Activated CD8-positive, alpha-beta memory T cell treated with anti-CD3 and anti-CD28 coated beads, Interleukin-2, amount 50 U/mL, for 48 hours (primary cell): ENCODE results near the gene INTS7.

ENCODE experiments used
- DNase-seq: peaks from one replicate; pipeline ENCODE4 v3.0.0-alpha.2; 2020

The INTS7 gene, protein sequence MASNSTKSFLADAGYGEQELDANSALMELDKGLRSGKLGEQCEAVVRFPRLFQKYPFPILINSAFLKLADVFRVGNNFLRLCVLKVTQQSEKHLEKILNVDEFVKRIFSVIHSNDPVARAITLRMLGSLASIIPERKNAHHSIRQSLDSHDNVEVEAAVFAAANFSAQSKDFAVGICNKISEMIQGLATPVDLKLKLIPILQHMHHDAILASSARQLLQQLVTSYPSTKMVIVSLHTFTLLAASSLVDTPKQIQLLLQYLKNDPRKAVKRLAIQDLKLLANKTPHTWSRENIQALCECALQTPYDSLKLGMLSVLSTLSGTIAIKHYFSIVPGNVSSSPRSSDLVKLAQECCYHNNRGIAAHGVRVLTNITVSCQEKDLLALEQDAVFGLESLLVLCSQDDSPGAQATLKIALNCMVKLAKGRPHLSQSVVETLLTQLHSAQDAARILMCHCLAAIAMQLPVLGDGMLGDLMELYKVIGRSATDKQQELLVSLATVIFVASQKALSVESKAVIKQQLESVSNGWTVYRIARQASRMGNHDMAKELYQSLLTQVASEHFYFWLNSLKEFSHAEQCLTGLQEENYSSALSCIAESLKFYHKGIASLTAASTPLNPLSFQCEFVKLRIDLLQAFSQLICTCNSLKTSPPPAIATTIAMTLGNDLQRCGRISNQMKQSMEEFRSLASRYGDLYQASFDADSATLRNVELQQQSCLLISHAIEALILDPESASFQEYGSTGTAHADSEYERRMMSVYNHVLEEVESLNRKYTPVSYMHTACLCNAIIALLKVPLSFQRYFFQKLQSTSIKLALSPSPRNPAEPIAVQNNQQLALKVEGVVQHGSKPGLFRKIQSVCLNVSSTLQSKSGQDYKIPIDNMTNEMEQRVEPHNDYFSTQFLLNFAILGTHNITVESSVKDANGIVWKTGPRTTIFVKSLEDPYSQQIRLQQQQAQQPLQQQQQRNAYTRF

DNA sequence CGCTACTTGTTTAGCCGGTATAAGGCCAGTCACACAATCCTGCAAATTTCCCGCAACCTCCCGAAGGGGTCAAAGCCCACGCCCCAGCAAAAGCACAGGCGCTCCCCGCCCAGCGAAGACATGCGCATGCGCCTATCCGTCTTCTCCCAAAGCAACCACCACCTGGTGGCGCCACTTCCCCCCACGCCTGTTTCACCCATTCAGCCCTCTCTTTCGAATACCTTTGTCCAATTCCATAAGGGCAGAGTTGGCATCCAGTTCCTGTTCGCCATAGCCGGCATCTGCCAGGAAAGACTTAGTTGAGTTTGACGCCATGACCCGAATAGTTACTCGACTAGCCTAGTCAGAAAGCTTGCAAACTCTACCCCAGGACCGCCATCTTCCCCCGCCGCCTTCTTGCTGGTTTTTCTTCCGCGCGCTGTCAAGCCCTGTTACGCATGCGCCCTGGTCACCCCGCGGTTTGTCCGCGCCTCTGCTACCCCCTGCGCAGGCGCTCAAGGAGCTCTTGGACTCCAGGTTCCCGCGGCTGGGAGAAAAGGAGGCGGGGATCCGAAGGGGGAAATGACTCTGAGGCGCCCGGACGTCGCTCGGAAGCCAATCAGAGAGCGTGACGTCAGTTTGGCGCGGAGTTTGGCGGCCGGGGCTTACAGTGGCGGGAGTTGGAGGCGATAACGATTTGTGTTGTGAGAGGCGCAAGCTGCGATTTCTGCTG, at the start of gene INTS7, which contains the start of gene DTL:
Gene INTS7, minus strand, starts transcription at position 435 of the 712 bp plus-strand sequence. Its CDS starts 120 bp downstream, at position 315.
Gene DTL, plus strand, starts transcription at position 626 of the 712 bp plus-strand sequence. CDS start 143 bp downstream, outside the sequence.
- peak; percentile 98 for DNase-seq

DNA sequence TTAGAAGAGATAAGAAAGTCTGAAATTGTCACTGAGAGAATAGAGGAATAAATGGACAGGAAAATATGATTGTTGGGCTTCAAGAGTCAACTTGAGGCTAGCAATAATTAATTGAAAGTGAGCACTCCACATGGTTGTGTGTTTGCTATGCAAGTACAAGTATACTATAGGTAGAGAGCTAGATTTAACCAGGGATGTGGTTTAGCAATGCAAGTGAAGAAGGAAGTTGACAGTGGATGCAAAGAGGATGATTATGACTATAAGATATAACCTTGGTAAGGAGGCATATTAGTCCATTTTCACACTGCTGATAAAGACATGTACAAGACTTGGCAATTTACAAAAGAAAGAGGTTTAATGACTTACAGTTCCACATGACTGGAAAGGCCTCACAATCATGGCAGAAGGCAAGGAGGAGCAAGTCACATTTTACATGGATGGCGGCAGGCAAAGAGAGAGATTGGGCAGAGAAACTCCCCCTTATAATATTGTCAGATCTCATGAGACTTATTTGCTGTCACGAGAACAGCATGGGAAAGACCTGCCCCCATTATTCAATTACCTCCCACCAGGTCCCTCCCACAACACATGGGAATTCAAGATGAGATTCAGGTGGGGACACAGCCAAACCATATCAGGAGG, 47.5 kb upstream of the INTS7 start:
- DNase-seq, result no peak

DNA sequence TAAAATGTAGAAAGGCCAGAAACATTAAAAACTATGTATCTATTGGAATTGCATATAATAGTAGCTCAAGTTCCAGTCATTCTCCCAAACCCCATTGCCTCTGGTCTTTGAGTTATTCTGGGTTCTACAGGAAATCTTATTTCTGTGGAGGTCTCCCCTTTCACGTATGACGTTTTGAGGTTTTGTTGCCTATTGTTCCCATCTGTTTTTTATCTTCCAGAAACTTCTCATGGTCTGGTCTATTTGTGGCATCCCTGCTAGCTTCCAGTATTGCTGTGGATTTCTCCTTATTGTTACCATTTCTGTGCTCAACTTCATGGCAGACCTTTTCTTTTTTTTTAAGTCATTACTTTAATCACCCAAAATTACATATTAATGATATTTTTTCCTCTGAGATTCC, 43.5 kb upstream of the INTS7 start:
- DNase-seq, result no peak

DNA sequence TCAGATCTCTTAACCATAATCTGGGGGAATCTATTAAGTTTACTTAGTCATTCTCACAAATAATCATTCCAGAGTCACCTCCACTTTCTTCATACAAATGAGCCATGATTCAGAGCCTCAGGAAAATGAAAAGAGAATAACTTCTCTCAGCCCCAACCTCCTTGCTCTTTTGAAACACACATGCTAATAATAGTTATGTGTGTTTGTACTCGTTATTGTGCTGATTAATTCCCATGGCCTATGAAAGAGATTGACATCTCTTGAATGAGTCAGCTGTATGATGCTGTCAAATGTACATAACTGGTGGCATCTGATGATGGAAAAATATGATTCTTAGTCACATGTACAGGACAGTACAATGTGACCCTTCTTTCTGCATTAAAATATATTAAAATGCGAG, 41.7 kb upstream of the INTS7 start:
- no peak for DNase-seq

DNA sequence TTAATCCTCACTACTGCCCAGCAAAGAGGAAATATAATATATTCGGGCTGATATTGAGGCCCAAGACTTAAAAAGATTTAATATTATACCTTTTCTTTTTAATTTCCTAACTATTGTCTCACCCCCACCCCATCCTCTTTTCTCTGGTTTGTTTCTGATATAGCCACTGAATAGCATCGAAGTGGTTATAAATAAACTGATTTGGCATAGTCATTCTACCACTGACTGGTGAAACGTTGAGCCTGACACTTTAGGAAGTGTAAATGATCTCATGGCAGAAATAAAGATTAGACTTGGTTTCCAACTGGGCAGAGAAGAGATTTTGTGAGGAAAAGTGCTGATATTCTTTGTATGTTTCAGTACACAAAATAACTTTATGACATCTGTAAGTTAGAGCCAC, 39.5 kb upstream of the INTS7 start:
- no peak for DNase-seq

DNA sequence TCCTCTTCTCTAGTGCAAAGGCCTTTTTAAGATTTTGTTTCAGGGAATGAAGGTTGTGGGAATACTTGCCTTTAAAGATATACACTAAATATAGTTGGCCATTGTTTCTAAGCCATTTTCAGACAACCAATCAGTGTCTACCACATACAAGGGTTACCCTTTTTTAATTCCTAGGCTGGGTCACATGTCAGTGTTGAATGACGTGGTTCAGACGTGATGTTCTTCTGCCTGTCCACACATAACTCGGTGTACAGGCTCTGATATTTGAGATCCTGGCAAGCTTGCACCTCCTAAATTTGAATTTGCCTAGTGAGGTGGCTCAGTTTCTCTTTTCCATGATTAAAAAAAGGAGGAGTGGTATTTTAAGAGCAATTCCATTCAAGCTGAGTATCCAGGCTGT, 39.0 kb upstream of the INTS7 start:
- no peak for DNase-seq

DNA sequence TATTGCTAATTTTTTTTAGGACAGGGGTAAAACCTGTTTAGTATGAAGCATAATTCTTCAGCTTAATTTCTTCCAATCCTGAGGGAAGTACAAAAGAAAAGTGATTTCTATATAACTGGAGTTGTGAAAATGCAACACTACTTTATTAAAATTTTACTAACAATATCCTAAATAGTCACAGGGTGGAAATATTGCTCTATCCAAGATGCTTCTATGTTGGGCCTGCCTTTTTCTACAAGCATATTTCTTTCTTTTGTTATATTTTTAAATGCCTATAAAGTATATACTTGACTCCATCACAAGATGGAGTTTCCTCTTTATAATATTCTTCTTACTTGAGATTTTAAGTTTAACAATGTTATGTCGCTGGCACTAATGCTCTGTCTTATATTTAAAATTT, 38.1 kb upstream of the INTS7 start:
- no peak for DNase-seq

DNA sequence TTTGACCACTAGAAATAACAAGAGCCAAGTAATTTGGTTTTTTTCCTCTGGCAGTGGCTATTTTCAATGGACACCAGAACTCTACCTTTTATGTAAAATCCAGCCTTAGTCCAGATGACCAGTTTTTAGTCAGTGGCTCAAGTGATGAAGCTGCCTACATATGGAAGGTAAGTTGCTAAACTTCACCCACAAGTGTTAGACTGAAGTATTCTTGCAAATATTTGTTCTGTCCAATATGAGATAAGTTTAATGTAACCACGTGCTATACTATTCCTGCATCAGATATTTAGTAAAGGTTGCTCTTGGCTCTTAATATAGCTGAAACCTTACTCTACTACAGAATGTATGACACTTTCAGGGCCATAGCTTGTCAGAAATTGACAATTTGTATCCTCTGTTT, 36.7 kb upstream of the INTS7 start:
- no peak for DNase-seq

DNA sequence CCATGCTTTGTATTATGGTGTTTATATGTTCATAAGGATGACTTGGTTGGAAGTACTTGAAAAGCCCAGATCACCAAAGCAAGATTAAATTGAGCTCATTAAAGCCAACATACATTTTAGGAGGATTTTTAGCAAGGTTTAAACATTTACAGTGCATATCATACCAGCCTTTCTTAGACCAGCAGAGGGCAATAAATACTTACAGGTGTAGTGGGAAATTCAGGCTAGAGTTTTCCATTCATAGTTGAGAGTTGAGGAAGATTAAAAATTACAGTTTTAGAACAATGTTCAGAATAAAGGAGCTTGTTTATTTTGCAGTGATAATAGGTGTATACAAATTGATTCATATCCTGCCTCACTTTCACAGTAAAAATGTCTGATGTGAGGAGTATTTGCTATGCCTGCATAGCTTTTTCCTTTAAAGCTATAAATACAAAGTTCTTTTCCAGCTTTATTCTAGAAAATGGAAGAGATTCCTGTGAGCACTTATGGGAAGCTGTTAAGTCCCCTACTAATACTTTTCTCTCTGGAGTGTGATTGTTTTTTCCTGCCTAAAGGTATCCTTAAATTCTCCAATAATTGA, 35.5 kb upstream of the INTS7 start:
- no peak for DNase-seq

DNA sequence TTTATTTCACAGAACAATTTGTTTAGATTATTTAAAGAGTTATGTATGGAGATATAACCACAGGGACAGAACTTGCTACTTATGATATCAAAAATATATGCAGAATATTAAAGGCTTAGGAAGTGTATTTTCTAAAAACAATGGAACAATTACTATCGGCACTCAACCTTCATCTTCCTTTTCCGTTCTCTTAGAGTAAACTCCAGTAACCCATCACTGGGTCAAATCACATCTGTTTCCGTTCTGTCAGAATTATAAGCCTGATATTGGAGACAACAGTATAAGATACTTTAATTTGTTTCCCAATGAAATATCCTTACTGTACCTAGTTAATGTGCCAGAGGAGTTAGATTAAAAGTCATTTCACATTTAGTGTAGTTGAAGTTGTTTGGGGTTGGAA, 32.4 kb upstream of the INTS7 start:
- DNase-seq, result no peak

DNA sequence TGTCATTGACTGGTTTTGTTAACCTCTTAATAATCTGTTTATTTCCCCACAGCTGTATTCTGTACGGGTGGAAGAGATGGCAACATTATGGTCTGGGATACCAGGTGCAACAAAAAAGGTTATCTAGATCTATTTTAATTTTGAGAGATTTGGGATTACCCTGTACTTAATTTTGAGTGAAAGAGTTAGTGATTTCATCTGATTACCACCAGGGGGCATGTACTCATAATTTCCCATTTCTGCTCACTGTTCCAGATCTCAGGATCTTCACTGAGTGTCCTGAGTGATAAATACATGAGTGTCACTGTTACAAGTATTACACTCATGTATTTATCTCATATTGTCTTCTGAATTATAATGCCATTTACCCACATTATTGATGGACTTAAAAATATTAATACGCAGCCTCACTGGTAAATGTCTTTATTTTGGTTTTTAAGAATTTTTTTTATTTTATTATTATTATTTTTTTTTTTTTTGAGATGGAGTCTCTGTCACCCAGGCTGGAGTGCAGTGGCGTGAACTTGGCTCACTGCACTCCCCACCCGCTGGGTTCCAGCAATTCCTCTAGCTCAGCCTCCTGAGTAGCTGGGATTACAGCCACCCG, 27.6 kb upstream of the INTS7 start:
- DNase-seq, result no peak

DNA sequence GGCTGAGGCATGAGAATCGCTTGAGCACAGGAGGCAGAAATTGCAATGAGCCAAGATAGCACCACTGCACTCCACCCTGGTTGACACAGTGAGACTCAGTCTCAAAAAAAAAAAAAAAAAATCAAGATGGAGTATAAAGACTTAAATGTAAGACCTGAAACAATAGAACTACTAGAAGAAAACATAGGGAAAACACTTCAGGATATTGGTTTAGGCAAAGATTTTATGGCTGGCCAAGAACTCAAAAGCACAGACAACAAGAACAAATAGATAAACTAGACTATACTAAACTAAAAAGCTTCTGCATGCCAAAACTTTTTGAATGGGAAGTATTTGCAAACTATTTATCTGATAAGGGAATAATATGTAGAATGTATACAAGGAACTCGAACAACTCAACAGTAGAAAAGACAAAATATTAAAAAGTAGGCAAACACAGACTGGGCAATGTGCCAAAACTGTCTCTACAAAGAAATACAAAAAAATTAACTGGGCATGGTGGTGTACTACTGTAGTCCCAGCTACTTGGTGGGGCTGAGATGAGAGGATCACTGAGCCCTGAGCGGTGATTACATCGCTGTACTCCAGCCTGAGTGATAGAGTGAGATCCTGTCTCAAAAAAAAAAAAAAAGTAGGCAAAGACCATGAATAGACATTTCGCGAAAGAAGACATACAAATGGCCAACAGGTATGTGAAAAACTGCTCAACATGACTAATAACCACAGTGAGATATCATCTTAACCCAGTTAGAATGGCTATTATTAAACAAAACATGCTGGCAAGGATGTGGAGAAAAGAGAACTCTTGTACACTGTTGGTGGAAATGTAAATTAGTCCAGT, 25.5 kb upstream of the INTS7 start:
- DNase-seq, result no peak

DNA sequence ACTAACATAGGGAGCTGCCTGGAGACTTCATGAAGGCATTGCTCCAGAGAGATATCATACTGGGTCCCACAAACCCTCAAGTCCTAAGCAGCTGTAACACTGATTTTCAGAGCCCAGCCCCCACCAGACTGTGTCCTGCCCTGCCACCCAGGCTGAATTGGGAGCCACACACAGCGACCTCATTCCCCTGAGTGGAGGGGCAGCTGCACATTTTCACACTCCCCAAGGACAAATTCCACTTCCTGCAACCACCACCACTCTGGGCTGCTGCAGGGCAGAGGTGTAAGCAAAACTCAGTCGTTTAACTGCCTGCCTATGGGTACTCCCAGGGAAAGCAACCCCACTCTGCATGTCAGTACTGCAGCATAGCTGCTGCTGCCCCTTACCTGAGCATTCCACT, 20.0 kb upstream of the INTS7 start:
- DNase-seq, result no peak

DNA sequence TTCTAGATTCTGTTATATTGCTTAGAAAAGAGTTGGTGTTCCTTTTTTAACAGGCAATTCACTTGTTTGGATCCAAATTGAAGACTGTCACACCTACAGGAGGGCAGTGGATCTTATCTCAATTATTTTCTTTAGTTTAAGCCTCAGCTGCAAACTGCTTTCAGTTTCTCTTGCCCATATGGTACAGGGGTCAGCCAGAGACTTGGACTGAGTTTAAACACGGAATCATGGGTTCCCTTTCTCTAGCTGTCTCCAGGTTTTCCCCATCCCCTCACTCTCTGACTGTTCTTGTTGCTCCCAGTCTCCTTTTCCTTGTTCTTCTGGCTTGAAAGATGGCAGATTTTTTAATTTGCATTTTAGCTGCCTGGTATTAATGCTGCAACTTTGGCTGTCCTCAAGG, 18.6 kb upstream of the INTS7 start:
- DNase-seq, result no peak

DNA sequence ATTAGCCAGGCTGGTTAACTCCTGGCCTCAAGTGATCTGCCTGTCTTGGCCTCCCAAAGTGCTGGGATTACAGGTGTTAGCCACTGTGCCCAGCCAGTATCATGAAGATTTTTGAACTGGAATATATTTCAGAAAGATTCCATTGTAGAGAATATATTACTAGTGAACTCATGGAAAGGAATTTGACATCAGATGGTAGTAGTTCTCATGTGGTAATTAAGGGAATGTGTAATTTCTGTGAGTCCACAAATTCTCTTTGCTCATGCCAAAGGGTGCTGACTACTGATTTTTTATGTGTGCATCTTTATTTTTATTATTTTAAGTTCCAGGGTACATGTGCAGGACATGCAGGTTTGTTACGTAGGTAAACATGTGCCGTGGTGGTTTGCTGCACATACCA, 10.6 kb upstream of the INTS7 start:
- no peak for DNase-seq

DNA sequence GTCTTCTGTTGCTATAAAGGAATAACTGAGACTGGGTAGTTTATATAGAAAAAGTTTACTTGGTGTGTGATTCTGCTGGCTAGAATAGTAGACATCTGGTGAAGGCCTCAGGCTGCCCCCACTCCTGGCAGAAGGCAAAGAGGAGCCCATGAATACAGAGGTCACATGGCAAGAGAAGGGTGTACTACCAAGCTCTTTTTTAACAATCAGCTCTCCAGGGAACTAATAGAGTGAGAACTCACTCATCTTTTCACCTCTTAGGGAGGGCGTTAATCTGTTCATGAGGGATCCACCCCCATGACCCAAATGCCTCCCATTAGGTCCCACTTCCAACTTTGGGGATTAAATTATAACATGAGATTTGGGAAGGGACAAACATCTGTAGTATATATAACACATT, 9.5 kb upstream of the INTS7 start:
- no peak for DNase-seq

DNA sequence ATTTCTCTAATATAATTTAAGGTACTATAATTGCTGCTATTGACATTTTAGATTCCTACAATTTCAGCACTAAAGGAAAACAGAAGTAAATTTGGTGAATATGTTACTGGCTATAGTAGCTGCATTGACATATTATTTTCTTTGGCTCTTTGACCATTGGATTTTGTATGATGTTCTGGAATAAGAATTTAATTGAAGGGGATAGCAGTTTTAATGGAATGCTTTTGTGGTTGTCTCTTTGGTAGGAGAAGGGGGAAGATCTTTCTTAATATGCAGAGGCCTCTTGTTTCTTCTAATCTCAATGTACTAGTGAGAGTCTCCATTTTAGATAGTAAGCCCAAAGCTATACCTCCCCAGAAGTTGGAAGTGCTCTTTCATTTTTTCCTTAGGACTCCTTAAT, 7.1 kb upstream of the INTS7 start:
- DNase-seq, result no peak

DNA sequence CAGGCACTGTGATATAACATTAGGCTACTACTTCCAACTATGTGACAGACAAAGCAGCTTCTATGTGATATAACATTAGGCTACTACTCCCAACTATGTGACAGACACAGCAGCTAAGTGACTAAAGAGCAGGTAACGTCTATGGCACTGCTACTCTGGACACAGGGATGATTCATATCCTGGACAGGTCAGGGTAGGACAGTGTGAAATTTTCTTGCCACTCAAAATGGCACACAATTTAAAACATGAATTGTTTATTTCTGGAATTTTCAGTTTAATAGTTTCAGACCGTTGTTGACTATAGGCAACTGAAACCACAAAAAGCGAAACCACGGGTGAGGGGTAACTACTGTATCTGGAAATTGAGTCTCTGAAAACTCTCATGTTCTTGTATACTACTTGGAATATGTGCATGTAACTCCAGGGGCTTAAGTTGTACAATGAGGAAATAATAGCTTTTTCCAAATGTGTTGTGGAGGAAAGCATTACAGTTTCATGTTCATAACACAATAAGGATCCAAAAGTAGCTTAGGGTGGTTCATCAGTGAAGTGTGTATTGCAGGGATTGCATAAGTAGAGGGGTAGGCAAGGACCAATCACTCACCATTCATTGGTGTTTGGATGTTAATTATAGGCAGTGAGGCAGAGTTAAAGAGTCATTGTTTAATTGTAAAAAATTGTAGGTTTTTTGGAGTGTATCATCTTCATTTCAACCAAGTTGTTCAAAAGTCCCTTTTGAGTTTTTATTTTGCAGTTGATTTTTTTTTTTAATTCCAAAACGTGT, 5.5 kb upstream of the INTS7 start:
- DNase-seq, result no peak

DNA sequence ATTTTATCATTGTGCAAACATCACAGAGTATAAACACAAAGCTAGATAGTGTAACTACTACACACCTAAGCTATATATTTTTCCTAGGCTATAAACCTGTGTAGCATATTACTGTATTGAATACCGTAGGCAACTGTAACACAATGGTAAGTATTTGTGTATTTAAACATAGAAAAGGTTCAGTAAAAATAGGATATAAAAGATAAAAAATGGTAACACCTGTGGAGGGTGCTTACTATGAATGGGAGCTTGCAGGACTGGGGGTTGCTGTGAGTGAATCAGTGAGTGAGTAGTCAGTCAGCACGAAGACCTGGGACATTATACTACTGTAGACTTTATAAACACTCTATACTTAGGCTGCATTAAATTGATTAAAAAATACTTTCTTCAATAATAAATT, 4.3 kb upstream of the INTS7 start:
- DNase-seq, result no peak

DNA sequence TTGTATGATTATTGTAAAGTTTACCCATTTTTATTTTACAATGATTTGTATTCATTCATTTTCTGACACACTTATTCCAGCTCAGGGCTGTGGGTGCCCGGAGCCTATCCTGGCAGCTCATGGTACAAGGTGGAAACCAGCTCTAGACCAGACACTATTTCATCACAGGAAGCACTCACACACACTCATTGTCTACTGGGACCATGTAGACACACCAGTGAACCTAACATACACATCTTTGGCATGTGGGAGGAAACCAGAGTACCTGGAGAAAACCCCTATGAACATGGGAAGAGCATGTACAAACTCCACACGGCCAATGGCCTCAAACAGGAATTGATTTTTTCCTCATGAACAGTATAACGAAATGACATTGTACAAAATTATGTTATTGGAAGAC, 2.5 kb upstream of the INTS7 start:
- DNase-seq, result no peak
